ENCODE data around the gene CNN2.

DNA sequence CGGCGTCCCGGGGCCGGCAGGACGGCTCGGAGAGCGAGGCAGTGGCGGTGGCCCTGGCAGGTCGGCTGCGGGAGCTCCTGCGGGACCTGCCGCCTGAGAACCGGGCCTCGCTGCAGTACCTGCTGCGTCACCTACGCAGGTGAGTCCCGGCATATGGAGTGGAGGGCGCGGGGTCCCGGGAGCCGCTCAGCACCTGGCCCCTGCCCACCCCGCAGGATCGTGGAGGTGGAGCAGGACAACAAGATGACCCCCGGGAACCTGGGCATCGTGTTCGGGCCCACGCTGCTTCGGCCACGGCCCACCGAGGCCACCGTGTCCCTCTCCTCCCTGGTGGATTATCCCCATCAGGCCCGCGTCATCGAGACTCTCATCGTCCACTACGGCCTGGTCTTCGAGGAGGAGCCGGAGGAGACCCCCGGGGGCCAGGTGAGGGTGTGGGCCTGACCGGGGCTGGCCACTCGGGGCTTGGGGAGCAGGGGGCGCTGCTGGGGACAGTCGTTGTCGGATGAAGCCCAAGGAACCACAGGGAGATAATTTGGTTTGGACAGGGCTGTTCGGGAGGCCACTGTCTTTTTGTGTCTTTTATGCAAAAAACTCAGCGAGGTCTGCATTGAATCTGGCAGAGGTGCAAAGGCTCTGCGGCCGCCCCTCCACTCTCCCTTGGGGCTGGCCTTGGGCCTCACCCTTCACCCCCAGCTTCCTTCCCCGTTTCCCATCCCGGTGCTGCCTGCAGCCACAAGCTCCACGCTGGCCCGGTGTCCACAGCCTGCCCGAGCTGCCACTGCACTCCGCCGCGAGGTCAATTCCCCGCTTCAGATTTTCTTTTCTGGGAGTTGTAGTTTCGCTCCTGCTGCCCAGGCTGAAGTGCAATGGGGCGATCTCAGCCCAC lies 56.8 kb downstream of the CNN2 start:
- TF ChIP-seq, protein P1, sequence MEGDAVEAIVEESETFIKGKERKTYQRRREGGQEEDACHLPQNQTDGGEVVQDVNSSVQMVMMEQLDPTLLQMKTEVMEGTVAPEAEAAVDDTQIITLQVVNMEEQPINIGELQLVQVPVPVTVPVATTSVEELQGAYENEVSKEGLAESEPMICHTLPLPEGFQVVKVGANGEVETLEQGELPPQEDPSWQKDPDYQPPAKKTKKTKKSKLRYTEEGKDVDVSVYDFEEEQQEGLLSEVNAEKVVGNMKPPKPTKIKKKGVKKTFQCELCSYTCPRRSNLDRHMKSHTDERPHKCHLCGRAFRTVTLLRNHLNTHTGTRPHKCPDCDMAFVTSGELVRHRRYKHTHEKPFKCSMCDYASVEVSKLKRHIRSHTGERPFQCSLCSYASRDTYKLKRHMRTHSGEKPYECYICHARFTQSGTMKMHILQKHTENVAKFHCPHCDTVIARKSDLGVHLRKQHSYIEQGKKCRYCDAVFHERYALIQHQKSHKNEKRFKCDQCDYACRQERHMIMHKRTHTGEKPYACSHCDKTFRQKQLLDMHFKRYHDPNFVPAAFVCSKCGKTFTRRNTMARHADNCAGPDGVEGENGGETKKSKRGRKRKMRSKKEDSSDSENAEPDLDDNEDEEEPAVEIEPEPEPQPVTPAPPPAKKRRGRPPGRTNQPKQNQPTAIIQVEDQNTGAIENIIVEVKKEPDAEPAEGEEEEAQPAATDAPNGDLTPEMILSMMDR (IDR thresholded peaks at IDR 0.05 in 4 of 5, conservative IDR thresholded peaks at IDR 0.05 in 1 of 5) = no peak
- TF ChIP-seq POLR2A (IDR thresholded peaks at IDR 0.05) = no peak

Measured in gastrocnemius medialis (tissue), 4 donors.